ENCODE measurements around the gene DHX8.

Gene DHX8

DNA sequence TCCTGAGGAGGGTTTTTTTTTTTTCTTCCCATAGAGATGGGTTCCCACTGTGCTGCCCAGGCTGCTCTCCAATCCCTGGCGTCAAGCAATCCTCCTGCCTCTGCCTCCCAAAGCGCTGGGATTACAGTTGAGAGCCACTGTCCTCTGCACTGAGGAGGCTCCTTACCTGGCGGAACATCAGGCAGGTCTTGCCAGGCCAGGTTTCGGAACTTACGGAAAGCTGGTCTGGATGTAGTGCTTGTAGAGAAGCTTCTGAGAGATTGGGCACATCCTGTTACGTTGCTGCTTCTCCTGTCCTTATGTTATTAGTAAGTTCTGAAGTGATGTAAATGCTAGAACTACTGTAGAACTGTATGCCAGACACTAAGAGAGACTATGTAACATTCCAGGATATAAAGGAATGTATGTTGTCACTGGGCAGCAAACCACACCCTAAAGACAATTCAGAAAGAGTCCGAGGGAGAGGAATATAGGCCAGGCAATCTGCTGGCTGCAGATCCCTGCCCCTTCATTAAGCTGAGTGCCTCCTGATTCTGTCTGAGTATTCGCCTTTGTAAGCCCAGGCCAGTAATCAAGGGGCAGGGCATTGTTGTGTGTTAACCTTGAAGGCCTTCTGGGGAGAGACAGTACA lies 41.3 kb downstream of the DHX8 start:
- TF ChIP-seq, protein P1, sequence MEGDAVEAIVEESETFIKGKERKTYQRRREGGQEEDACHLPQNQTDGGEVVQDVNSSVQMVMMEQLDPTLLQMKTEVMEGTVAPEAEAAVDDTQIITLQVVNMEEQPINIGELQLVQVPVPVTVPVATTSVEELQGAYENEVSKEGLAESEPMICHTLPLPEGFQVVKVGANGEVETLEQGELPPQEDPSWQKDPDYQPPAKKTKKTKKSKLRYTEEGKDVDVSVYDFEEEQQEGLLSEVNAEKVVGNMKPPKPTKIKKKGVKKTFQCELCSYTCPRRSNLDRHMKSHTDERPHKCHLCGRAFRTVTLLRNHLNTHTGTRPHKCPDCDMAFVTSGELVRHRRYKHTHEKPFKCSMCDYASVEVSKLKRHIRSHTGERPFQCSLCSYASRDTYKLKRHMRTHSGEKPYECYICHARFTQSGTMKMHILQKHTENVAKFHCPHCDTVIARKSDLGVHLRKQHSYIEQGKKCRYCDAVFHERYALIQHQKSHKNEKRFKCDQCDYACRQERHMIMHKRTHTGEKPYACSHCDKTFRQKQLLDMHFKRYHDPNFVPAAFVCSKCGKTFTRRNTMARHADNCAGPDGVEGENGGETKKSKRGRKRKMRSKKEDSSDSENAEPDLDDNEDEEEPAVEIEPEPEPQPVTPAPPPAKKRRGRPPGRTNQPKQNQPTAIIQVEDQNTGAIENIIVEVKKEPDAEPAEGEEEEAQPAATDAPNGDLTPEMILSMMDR (IDR thresholded peaks at IDR 0.05; ENCODE audit: control insufficient read depth, insufficient read depth, low read depth, low read length, missing control alignments), result no peak
- no peak overlapping the region for H3K4me3 ChIP-seq (ENCODE audit: control insufficient read depth, low read depth, low read length)
- no peak for DNase-seq (ENCODE audit: low read depth)

DNA sequence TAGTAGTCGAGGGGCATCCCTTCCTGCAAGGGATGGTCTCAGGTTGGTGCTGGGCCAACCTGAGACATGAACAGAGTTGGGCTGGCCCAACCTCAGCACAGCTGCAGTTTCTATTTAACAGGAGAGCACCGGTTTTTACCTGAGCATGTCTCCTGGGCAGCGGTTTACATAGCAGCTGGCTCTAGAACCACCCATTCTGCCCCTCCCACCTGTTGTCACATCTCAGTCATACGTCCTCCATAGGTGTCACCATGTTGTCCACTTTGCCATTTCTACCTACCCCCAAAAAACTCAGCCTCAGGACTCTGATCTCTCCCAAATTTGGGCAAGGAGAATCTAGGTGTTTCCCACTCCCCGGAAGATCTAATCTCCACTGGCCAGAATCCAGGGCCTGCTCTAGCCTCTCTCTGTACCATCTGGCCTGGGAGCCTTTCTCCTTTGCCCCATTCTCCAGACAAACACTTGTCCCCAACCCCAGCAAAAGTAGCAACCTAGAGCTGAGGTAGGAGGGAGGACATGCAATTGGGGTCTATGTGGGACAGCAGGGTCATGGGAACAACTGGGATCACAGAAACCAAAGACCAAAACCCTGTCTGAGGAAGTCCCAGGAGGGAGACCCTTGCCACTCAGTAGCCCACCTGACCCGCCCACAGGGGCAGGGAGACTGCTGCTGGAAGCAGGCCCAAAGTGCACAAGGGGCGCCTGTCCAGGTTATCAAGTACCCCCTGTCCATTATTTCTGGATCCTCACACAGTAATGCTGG lies 43.3 kb downstream of the DHX8 start:
- TF ChIP-seq, protein P1 (IDR thresholded peaks at IDR 0.05; ENCODE audit: control insufficient read depth, insufficient read depth, low read depth, low read length, missing control alignments), result no peak
- DNase-seq (ENCODE audit: low read depth), result no peak

DNA sequence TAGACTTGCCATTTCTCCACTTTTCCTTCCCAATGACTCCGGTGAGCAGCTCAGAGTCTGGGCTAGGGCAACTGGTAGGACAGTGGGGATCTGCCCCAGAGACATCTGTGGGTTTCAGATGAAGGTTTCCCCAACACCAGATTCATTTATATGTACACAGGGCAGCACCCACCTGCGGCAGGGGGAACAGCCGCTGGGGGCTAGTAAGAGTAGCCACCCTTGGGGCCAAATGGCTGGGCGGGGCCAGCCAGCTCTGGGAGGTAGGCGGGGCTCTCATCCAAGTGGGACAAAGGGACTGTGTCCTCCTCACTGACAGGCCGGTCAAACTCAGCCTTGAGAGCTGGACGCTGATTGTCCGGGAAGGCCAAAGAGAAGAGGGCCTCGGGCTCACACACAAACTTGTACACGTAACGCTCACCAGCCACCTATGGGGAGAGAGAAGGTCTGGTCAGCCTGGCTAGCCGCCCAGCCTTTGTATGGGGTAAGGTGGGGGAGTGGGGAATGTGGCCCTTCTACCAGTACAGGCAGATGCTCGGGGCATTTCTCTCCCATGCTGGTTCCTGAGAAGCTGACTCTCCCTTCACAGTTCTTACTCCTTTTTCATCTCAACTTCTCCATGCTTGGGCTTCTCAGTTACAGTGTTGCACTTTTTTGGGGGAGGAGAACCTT lies 44.7 kb downstream of the DHX8 start:
- TF ChIP-seq, protein P1 (IDR thresholded peaks at IDR 0.05; ENCODE audit: control insufficient read depth, insufficient read depth, low read depth, low read length, missing control alignments), result no peak
- DNase-seq (ENCODE audit: low read depth), result no peak
- H3K4me3 ChIP-seq (ENCODE audit: control insufficient read depth, low read depth, low read length), result no peak overlapping the region

More for the DNA sequence above, 43.3 kb downstream of the DHX8 start:
- no peak overlapping the region for H3K4me3 ChIP-seq (ENCODE audit: control insufficient read depth, low read depth, low read length)

DNA sequence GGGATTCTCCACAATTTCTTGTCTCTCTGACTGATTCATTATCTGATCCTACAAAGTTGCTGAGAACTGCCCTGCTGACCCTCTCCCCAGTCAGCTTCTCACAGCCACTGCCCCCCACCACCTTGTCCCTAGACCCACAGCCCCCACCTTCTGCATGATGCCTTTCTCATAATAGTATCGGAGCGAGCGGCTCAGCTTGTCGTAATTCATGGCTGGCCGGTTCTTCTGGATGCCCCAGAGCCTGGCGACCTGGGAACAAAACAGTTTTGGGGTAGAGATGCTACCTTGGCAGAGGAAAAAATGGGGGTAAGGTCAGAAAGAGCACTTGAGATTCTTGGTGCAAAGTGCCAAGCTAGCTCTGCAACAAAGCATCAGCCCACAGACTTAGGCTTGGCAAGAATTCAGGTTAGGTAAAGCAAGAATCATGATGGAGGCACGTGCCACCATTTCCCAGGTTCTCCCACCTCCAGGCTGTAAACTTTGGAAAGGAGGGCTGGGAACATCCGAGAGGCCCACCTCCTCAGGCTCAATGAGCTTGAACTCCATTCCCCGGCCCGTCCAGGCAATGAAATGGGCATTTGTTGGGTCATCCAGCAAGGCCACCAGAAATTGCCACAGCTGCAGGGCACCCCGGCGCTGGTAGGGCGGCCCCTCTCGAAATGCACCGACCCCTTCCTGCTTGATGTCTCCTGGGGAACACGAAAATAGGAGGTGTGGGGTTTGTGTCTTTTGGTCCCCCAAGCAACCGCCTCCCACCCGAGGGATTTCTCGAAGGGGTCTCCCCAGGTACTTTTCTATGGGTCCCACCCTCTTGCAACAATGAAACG lies 45.4 kb downstream of the DHX8 start:
- no peak overlapping the region for H3K4me3 ChIP-seq (ENCODE audit: control insufficient read depth, low read depth, low read length)
- no peak for DNase-seq (ENCODE audit: low read depth)
- TF ChIP-seq, protein P1 (IDR thresholded peaks at IDR 0.05; ENCODE audit: control insufficient read depth, insufficient read depth, low read depth, low read length, missing control alignments), result no peak

DNA sequence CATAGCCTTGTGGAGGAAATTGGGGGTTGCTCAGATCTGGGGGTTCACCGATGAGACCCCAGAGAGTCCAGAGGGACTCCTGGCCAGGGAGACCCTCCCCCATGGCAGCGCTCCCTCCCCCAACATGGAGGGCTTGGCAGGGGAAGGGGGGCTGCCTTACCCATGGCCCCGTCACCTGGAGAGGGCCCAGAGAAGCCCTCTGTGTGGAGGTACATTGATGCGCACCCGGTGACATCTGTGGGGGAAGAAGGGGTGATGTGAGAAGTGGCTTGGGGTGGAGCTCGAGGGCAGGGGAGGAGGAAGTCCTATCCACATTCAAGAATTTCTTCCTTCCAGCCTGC lies 46.1 kb downstream of the DHX8 start:
- TF ChIP-seq, protein P1 (IDR thresholded peaks at IDR 0.05; ENCODE audit: control insufficient read depth, insufficient read depth, low read depth, low read length, missing control alignments), result no peak
- no peak for DNase-seq (ENCODE audit: low read depth)
- H3K4me3 ChIP-seq (ENCODE audit: control insufficient read depth, low read depth, low read length), result no peak overlapping the region

Data from AG09309 (cell line).